GM12878 (cell line): Measurements from ENCODE around the gene PIGS. TPM values are rescaled to one million over a fixed set of nuclear protein-coding genes. Genes with fewer than 3 reads are reported as not detected.

Experiments
- CBFB ChIP-seq: IDR thresholded peaks from 2 replicates; pipeline ENCODE4 v1.6.1; 2016; ENCODE audit warnings: antibody characterized with exemption, low read depth
- CHD1 ChIP-seq: IDR thresholded peaks from 2 replicates; pipeline ENCODE4 v1.6.1; 2012; ENCODE audit warnings: low read depth, low read length, improper control_type of control experiment
- FOXM1 ChIP-seq: IDR thresholded peaks from 2 replicates; pipeline ENCODE4 v1.6.1; 2012; ENCODE audit warnings: low read depth, mild to moderate bottlenecking, inconsistent platforms, low read length, moderate library complexity
- IKZF2 ChIP-seq, 2 experiments: fragments of 450-650 bp; IDR thresholded peaks; 2 replicates each; pipeline ENCODE4 v1.6.1; 2017; ENCODE audit warnings: mild to moderate bottlenecking in 2 of 2, moderate library complexity in 2 of 2
- IRF3 ChIP-seq: fragments of 450-650 bp; IDR thresholded peaks from 2 replicates; pipeline ENCODE4 v1.6.1; 2014; ENCODE audit warnings: mild to moderate bottlenecking
- NFYA ChIP-seq: IDR thresholded peaks from 2 replicates; pipeline ENCODE4 v1.6.1; 2011; ENCODE audit warnings: low read depth, mild to moderate bottlenecking, low read length, improper control_type of control experiment, borderline replicate concordance
- RCOR1 ChIP-seq: conservative IDR thresholded peaks from 2 replicates; pipeline ENCODE4 v1.6.1; 2012; ENCODE audit warnings: low read depth, low read length, improper control_type of control experiment
- RUNX3 ChIP-seq: IDR thresholded peaks from 2 replicates; pipeline ENCODE4 v1.6.1; 2012; ENCODE audit warnings: low read length, inconsistent platforms
- SIN3A ChIP-seq: IDR thresholded peaks from 2 replicates; pipeline ENCODE4 v1.6.1; 2012; ENCODE audit warnings: low read depth, low read length, improper control_type of control experiment
- SUPT20H ChIP-seq: IDR thresholded peaks from 2 replicates; pipeline ENCODE4 v1.6.1; 2011; ENCODE audit warnings: low read depth, mild to moderate bottlenecking, low read length, moderate library complexity, borderline replicate concordance; ENCODE audit not compliant: control insufficient read depth
- TCF3 ChIP-seq: IDR thresholded peaks from 2 replicates; pipeline ENCODE4 v1.6.1; 2012; ENCODE audit warnings: low read depth, mild to moderate bottlenecking, low read length, borderline replicate concordance; ENCODE audit not compliant: insufficient read depth
- ZBTB4 ChIP-seq: fragments of 450-650 bp; formaldehyde crosslinking; IDR thresholded peaks from 2 replicates; pipeline ENCODE4 v1.4.0; 2022; ENCODE audit warnings: mild to moderate bottlenecking, moderate library complexity
- ZNF622 ChIP-seq: fragments of 450-650 bp; IDR thresholded peaks from 2 replicates; pipeline ENCODE4 v1.6.1; 2017; ENCODE audit warnings: mild to moderate bottlenecking, inconsistent platforms
- polyA plus RNA-seq, 11 experiments: library from polyadenylated mRNA; depleted of rRNA in 4 of 11; unstranded in 6 of 11; stranded (reverse) in 5 of 11; fragments of >200 nt; fragmentation: Nextera tagmentation in 4 of 11; fragmentation: Illumina TruSeq in 1 of 11; extraction: Ambion mirVana in 4 of 11; extraction: Trizol in 1 of 11; gene quantifications; 1 replicate in 1 of 11; 2 replicates in 10 of 11; pipeline versions ENCODE4 v1.2.1 to v1.2.3, GENCODE V29; 2011 to 2016; ENCODE audit warnings: inconsistent platforms in 2 of 11, missing spikeins in 2 of 11, low read depth in 1 of 11
- total RNA-seq, 4 experiments: library from RNA; depleted of rRNA in 3 of 4; stranded (reverse); fragments of >200 nt in 3 of 4; fragmentation: Illumina TruSeq in 1 of 4; extraction: Trizol in 1 of 4; gene quantifications; 2 replicates each; pipeline versions ENCODE4 v1.2.1 to v1.2.3, GENCODE V29; 2013 to 2021
- TF ChIP-seq, protein P1 (sequence below): IDR thresholded peaks from 2 replicates; pipeline ENCODE4 v1.6.1; 2012; ENCODE audit warnings: mild to moderate bottlenecking, low read depth, low read length
- TF ChIP-seq, protein P2 (sequence below): fragments of 150-350 bp; IDR thresholded peaks from 2 replicates; pipeline ENCODE4 v1.6.1; 2016; ENCODE audit warnings: low read depth, low read length
- TF ChIP-seq, protein P3 (sequence below): IDR thresholded peaks from 2 replicates; pipeline ENCODE4 v1.6.1; 2011; ENCODE audit warnings: mild to moderate bottlenecking, low read depth, low read length, moderate library complexity; ENCODE audit not compliant: insufficient replicate concordance

The PIGS gene
- total and polyA plus RNA-seq, 10 of the 15 experiments (the other 5 are each of a cell fraction or from before 2014, with no cell fraction given): 27.5 to 73.7 (median 50.7) TPM

- TF ChIP-seq CHD1: no peak
- 0 out of 2 replicates have a peak, but pooled peaks have one; percentile 20 for TF ChIP-seq SIN3A
- no peak for TF ChIP-seq TCF3
- TF ChIP-seq, protein P1, sequence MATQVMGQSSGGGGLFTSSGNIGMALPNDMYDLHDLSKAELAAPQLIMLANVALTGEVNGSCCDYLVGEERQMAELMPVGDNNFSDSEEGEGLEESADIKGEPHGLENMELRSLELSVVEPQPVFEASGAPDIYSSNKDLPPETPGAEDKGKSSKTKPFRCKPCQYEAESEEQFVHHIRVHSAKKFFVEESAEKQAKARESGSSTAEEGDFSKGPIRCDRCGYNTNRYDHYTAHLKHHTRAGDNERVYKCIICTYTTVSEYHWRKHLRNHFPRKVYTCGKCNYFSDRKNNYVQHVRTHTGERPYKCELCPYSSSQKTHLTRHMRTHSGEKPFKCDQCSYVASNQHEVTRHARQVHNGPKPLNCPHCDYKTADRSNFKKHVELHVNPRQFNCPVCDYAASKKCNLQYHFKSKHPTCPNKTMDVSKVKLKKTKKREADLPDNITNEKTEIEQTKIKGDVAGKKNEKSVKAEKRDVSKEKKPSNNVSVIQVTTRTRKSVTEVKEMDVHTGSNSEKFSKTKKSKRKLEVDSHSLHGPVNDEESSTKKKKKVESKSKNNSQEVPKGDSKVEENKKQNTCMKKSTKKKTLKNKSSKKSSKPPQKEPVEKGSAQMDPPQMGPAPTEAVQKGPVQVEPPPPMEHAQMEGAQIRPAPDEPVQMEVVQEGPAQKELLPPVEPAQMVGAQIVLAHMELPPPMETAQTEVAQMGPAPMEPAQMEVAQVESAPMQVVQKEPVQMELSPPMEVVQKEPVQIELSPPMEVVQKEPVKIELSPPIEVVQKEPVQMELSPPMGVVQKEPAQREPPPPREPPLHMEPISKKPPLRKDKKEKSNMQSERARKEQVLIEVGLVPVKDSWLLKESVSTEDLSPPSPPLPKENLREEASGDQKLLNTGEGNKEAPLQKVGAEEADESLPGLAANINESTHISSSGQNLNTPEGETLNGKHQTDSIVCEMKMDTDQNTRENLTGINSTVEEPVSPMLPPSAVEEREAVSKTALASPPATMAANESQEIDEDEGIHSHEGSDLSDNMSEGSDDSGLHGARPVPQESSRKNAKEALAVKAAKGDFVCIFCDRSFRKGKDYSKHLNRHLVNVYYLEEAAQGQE: no peak
- TF ChIP-seq, protein P2, sequence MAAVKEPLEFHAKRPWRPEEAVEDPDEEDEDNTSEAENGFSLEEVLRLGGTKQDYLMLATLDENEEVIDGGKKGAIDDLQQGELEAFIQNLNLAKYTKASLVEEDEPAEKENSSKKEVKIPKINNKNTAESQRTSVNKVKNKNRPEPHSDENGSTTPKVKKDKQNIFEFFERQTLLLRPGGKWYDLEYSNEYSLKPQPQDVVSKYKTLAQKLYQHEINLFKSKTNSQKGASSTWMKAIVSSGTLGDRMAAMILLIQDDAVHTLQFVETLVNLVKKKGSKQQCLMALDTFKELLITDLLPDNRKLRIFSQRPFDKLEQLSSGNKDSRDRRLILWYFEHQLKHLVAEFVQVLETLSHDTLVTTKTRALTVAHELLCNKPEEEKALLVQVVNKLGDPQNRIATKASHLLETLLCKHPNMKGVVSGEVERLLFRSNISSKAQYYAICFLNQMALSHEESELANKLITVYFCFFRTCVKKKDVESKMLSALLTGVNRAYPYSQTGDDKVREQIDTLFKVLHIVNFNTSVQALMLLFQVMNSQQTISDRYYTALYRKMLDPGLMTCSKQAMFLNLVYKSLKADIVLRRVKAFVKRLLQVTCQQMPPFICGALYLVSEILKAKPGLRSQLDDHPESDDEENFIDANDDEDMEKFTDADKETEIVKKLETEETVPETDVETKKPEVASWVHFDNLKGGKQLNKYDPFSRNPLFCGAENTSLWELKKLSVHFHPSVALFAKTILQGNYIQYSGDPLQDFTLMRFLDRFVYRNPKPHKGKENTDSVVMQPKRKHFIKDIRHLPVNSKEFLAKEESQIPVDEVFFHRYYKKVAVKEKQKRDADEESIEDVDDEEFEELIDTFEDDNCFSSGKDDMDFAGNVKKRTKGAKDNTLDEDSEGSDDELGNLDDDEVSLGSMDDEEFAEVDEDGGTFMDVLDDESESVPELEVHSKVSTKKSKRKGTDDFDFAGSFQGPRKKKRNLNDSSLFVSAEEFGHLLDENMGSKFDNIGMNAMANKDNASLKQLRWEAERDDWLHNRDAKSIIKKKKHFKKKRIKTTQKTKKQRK: no peak
- peak; percentile 24; the same call in 1 of the 2 replicates for TF ChIP-seq RUNX3
- TF ChIP-seq RCOR1: no peak
- no peak for TF ChIP-seq ZNF622
- TF ChIP-seq CBFB: 0 out of 2 replicates have a peak, but pooled peaks have one; percentile 49
- TF ChIP-seq SUPT20H: no peak
- no peak for TF ChIP-seq NFYA
- TF ChIP-seq IKZF2 (IDR thresholded peaks at IDR 0.05): peak; percentile 38 to 49; a peak in 3 of 4 replicates
- TF ChIP-seq ZBTB4 (CRISPR knock-in tag): no peak
- TF ChIP-seq, protein P3, sequence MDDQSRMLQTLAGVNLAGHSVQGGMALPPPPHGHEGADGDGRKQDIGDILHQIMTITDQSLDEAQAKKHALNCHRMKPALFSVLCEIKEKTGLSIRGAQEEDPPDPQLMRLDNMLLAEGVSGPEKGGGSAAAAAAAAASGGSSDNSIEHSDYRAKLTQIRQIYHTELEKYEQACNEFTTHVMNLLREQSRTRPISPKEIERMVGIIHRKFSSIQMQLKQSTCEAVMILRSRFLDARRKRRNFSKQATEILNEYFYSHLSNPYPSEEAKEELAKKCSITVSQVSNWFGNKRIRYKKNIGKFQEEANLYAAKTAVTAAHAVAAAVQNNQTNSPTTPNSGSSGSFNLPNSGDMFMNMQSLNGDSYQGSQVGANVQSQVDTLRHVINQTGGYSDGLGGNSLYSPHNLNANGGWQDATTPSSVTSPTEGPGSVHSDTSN: no peak
- no peak for TF ChIP-seq FOXM1
- TF ChIP-seq IRF3: no peak
These were observed 28.2 kb upstream of the PIGS start (continued) for GRCh38 chr17:28599311-28600184.
